H9 (cell line): ENCODE results near the gene PHOSPHO2. TPM values are rescaled to one million over a fixed set of nuclear protein-coding genes. Genes with fewer than 3 reads are reported as not detected.

Experiments used
- DNase-seq: peaks from one replicate; pipeline ENCODE4 v3.0.0-alpha.2; 2017
- H2AFZ ChIP-seq: one replicate; pipeline ENCODE4 v1.6.1; 2013; ENCODE audit warnings: mild to moderate bottlenecking, low read length, control low read depth, moderate library complexity
- H2AK5ac ChIP-seq: 2 replicates; pipeline ENCODE4 v1.6.1; 2013; ENCODE audit warnings: low read length, control low read depth, mixed read lengths; ENCODE audit not compliant: insufficient read length
- H2BK120ac ChIP-seq: one replicate; pipeline ENCODE4 v1.6.1; 2013; ENCODE audit warnings: low read depth, mild to moderate bottlenecking, low read length, control low read depth, inconsistent platforms; ENCODE audit not compliant: poor library complexity, severe bottlenecking
- H2BK12ac ChIP-seq: 2 replicates; pipeline ENCODE4 v1.6.1; 2013; ENCODE audit warnings: low read length, control low read depth, mixed read lengths, low read depth; ENCODE audit not compliant: insufficient read length
- H2BK15ac ChIP-seq: 2 replicates; pipeline ENCODE4 v1.6.1; 2013; ENCODE audit warnings: low read depth, low read length, control low read depth
- H2BK20ac ChIP-seq: one replicate; pipeline ENCODE4 v1.6.1; 2013; ENCODE audit warnings: low read depth, mild to moderate bottlenecking, low read length, control low read depth, inconsistent platforms; ENCODE audit not compliant: poor library complexity, severe bottlenecking
- H2BK5ac ChIP-seq: 2 replicates; pipeline ENCODE4 v1.6.1; 2013; ENCODE audit warnings: low read length, control low read depth, mixed read lengths; ENCODE audit not compliant: insufficient read length
- H3K14ac ChIP-seq: 2 replicates; pipeline ENCODE4 v1.6.1; 2013; ENCODE audit warnings: low read length, control low read depth; ENCODE audit not compliant: insufficient read depth
- H3K18ac ChIP-seq: 2 replicates; pipeline ENCODE4 v1.6.1; 2013; ENCODE audit warnings: low read depth, mild to moderate bottlenecking, mixed read lengths, low read length, control low read depth; ENCODE audit not compliant: insufficient read length
- H3K23ac ChIP-seq: 2 replicates; pipeline ENCODE4 v1.6.1; 2013; ENCODE audit warnings: low read length, control low read depth, mixed read lengths, low read depth; ENCODE audit not compliant: insufficient read length
- H3K23me2 ChIP-seq: 2 replicates; pipeline ENCODE4 v1.6.1; 2013; ENCODE audit warnings: low read depth, mild to moderate bottlenecking, mixed read lengths, low read length, control low read depth; ENCODE audit not compliant: insufficient read length, poor library complexity, severe bottlenecking
- H3K27ac ChIP-seq: 2 replicates; pipeline ENCODE4 v1.5.1; 2013; ENCODE audit warnings: low read length, control low read depth, mixed read lengths, low read depth; ENCODE audit not compliant: insufficient read length
- H3K27me3 ChIP-seq: 2 replicates; pipeline ENCODE4 v1.6.1; 2013; ENCODE audit warnings: low read length, control low read depth, inconsistent platforms; ENCODE audit not compliant: insufficient read depth
- H3K4ac ChIP-seq: 2 replicates; pipeline ENCODE4 v1.6.1; 2013; ENCODE audit warnings: low read depth, mild to moderate bottlenecking, control low read depth, inconsistent platforms, low read length, moderate library complexity
- H3K4me1 ChIP-seq: 2 replicates; pipeline ENCODE4 v1.6.1; 2013; ENCODE audit warnings: low read length, control low read depth, inconsistent platforms; ENCODE audit not compliant: insufficient read depth
- H3K4me2 ChIP-seq: 2 replicates; pipeline ENCODE4 v1.6.1; 2013; ENCODE audit warnings: low read length, control low read depth, mixed read lengths; ENCODE audit not compliant: insufficient read length, insufficient read depth
- H3K56ac ChIP-seq: 2 replicates; pipeline ENCODE4 v1.6.1; 2013; ENCODE audit warnings: low read depth, mild to moderate bottlenecking, mixed read lengths, low read length, control low read depth; ENCODE audit not compliant: insufficient read length
- H3K79me1 ChIP-seq: 2 replicates; pipeline ENCODE4 v1.6.1; 2013; ENCODE audit warnings: low read depth, mild to moderate bottlenecking, moderate library complexity, low read length, control low read depth, inconsistent platforms; ENCODE audit not compliant: insufficient read depth, poor library complexity, severe bottlenecking
- H3K79me2 ChIP-seq: 2 replicates; pipeline ENCODE4 v1.6.1; 2013; ENCODE audit warnings: low read length, control low read depth, inconsistent platforms; ENCODE audit not compliant: insufficient read depth
- H3K9ac ChIP-seq: 2 replicates; pipeline ENCODE4 v1.6.1; 2013; ENCODE audit warnings: low read length, control low read depth, mixed read lengths; ENCODE audit not compliant: insufficient read length; ENCODE audit errors: extremely low read depth
- H3K9me3 ChIP-seq: one replicate; pipeline ENCODE4 v1.6.1; 2013; ENCODE audit warnings: low read depth, low read length, inconsistent platforms; ENCODE audit not compliant: control insufficient read depth
- H3T11ph ChIP-seq: one replicate; pipeline ENCODE4 v1.6.1; 2013; ENCODE audit warnings: mild to moderate bottlenecking, low read length, control low read depth, inconsistent platforms
- H4K20me1 ChIP-seq: one replicate; pipeline ENCODE4 v1.6.1; 2013; ENCODE audit not compliant: control insufficient read depth, insufficient read length, insufficient read depth
- H4K5ac ChIP-seq: 2 replicates; pipeline ENCODE4 v1.6.1; 2013; ENCODE audit warnings: low read depth, mild to moderate bottlenecking, mixed read lengths, low read length, control low read depth; ENCODE audit not compliant: insufficient read length
- H4K8ac ChIP-seq: replicated peaks from 2 replicates; pipeline ENCODE4 v1.6.1; 2013; ENCODE audit warnings: low read length, control low read depth, mixed read lengths, low read depth; ENCODE audit not compliant: insufficient read length
- H4K91ac ChIP-seq: 2 replicates; pipeline ENCODE4 v1.6.1; 2013; ENCODE audit warnings: low read depth, mild to moderate bottlenecking, moderate library complexity, mixed read lengths, low read length, control low read depth; ENCODE audit not compliant: insufficient read length
- H3K27ac Mint-ChIP-seq, 3 experiments: 2 replicates in 2 of 3; 3 replicates in 1 of 3; pipeline ENCODE4 v1.8.0; 2020 to 2021; ENCODE audit warnings: mixed read lengths in 3 of 3, mild to moderate bottlenecking in 1 of 3, moderate library complexity in 1 of 3
- H3K27me3 Mint-ChIP-seq: 2 replicates; pipeline ENCODE4 v1.8.0; 2021; ENCODE audit warnings: low read depth, mild to moderate bottlenecking, moderate library complexity, mixed read lengths
- H3K36me3 Mint-ChIP-seq, 3 experiments: 2 replicates in 2 of 3; 3 replicates in 1 of 3; pipeline ENCODE4 v1.8.0; 2020 to 2021; ENCODE audit warnings: low read depth in 3 of 3, mixed read lengths in 3 of 3; ENCODE audit not compliant: insufficient read depth in 1 of 3
- H3K4me1 Mint-ChIP-seq, 2 experiments: 2 replicates each; pipeline ENCODE4 v1.8.0; 2020; ENCODE audit warnings: mixed read lengths in 2 of 2
- H3K4me3 Mint-ChIP-seq, 2 experiments: 2 replicates in 1 of 2; 3 replicates in 1 of 2; pipeline ENCODE4 v1.8.0; 2020 to 2021; ENCODE audit warnings: mild to moderate bottlenecking in 2 of 2, mixed read lengths in 2 of 2, moderate library complexity in 1 of 2
- H3K9me3 Mint-ChIP-seq, 2 experiments: 2 replicates in 1 of 2; 3 replicates in 1 of 2; pipeline ENCODE4 v1.8.0; 2020; ENCODE audit warnings: mild to moderate bottlenecking in 2 of 2, mixed read lengths in 2 of 2, moderate library complexity in 1 of 2
- WGBS: extraction: QIAGEN DNeasy Blood & Tissue Kit; methylation state at CpG from one replicate; pipeline ENCODE4 v1.1.7; 2013; ENCODE audit warnings: missing lambda C conversion rate, low lambda C conversion rate, mixed read lengths; ENCODE audit not compliant: insufficient read length; ENCODE audit errors: extremely low coverage; 5-methylcytosine and 5-hydroxymethylcytosine counted together
- total RNA-seq: library from RNA; stranded (reverse); gene quantifications from 2 replicates; pipeline ENCODE4 v1.2.1, GENCODE V29; 2021
- TF ChIP-seq, protein P1 (sequence below): fragments of 200-600 bp; sonication (generic); conservative IDR thresholded peaks from 3 replicates; pipeline ENCODE4 v1.8.0; 2021; ENCODE audit warnings: antibody characterized with exemption, mild to moderate bottlenecking

PHOSPHO2 gene
- total RNA-seq, 1 experiment from 2014 or later: 7.2 TPM

- no peaks in the 10 kb centered on the region for H3K27me3 ChIP-seq
- no peak overlapping the region for H3T11ph ChIP-seq
- no peak overlapping the region for H2AK5ac ChIP-seq
- Mint-ChIP-seq H3K9me3 (peaks cover 8% of the 10 kb centered on the region in 2 experiments), H3K36me3 (peaks cover 9 to 17% (median 14%) of the 10 kb centered on the region in 3 experiments; a peak in 6 of 7 replicates), H3K27me3 (no peaks in the 10 kb centered on the region), H3K4me1 (peaks cover 0 to 8% of the 10 kb centered on the region in 2 experiments; a peak in 2 of 4 replicates), H3K27ac (no peak overlapping the region; a peak in 1 of 7 replicates), H3K4me3 (no peak overlapping the region)
- H4K8ac ChIP-seq: no peak overlapping the region
- no peak overlapping the region for H2BK120ac ChIP-seq
- WGBS: no CpG with 5 or more reads among the region's 3 CpGs
- H2BK12ac ChIP-seq: no peak overlapping the region
- H3K4me1 ChIP-seq: no peaks in the 10 kb centered on the region
- no peaks in the 10 kb centered on the region for H3K79me2 ChIP-seq
- H3K23ac ChIP-seq: no peak overlapping the region
- no peak overlapping the region for H3K27ac ChIP-seq
- no peak overlapping the region for H3K9ac ChIP-seq
- H3K23me2 ChIP-seq: no peaks in the 10 kb centered on the region
- H3K18ac ChIP-seq: no peak overlapping the region
- no peak overlapping the region for H3K14ac ChIP-seq
- no peak overlapping the region for H3K4ac ChIP-seq
- TF ChIP-seq, protein P1, sequence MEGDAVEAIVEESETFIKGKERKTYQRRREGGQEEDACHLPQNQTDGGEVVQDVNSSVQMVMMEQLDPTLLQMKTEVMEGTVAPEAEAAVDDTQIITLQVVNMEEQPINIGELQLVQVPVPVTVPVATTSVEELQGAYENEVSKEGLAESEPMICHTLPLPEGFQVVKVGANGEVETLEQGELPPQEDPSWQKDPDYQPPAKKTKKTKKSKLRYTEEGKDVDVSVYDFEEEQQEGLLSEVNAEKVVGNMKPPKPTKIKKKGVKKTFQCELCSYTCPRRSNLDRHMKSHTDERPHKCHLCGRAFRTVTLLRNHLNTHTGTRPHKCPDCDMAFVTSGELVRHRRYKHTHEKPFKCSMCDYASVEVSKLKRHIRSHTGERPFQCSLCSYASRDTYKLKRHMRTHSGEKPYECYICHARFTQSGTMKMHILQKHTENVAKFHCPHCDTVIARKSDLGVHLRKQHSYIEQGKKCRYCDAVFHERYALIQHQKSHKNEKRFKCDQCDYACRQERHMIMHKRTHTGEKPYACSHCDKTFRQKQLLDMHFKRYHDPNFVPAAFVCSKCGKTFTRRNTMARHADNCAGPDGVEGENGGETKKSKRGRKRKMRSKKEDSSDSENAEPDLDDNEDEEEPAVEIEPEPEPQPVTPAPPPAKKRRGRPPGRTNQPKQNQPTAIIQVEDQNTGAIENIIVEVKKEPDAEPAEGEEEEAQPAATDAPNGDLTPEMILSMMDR: no peak
- H2AFZ ChIP-seq: no peak overlapping the region
- H4K20me1 ChIP-seq: no peaks in the 10 kb centered on the region
- no peak overlapping the region for H2BK5ac ChIP-seq
- no peak overlapping the region for H2BK15ac ChIP-seq
- no peak overlapping the region for H2BK20ac ChIP-seq
- no peaks in the 10 kb centered on the region for H3K79me1 ChIP-seq
- H4K5ac ChIP-seq: no peak overlapping the region
- H3K4me2 ChIP-seq: no peak overlapping the region
- H3K9me3 ChIP-seq: no peaks in the 10 kb centered on the region
- no peak for DNase-seq
- H3K56ac ChIP-seq: no peak overlapping the region
- no peak overlapping the region for H4K91ac ChIP-seq
Observed at GRCh38 chr2:169713331-169713730, 19.1 kb downstream of the PHOSPHO2 start.
